ENCODE data around the gene IL12RB2.

- TF ChIP-seq, protein P1, sequence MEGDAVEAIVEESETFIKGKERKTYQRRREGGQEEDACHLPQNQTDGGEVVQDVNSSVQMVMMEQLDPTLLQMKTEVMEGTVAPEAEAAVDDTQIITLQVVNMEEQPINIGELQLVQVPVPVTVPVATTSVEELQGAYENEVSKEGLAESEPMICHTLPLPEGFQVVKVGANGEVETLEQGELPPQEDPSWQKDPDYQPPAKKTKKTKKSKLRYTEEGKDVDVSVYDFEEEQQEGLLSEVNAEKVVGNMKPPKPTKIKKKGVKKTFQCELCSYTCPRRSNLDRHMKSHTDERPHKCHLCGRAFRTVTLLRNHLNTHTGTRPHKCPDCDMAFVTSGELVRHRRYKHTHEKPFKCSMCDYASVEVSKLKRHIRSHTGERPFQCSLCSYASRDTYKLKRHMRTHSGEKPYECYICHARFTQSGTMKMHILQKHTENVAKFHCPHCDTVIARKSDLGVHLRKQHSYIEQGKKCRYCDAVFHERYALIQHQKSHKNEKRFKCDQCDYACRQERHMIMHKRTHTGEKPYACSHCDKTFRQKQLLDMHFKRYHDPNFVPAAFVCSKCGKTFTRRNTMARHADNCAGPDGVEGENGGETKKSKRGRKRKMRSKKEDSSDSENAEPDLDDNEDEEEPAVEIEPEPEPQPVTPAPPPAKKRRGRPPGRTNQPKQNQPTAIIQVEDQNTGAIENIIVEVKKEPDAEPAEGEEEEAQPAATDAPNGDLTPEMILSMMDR (IDR thresholded peaks at IDR 0.05; ENCODE audit: extremely low read depth in 1 of 2, insufficient read depth in 1 of 2, low read depth in 1 of 2, low read length in 2 of 2) = no peak
- no peak for TF ChIP-seq POLR2A (IDR thresholded peaks at IDR 0.05; ENCODE audit: low read depth, low read length)
These were observed 123.6 kb downstream of the IL12RB2 start for GRCh38 chr1:67431156-67431765.

Data from endothelial cell of umbilical vein (primary cell).